Muscle layer of duodenum (tissue), 2 donors: ENCODE measurements around the gene UBE2I.
A peak's percentile ranks its signal among the peaks of the same experiment; 100 is the strongest.

Experiments
- H3K27ac ChIP-seq: one replicate; pipeline ENCODE4 v1.7.0; 2013; ENCODE audit warnings: mild to moderate bottlenecking, low read length
- H3K27me3 ChIP-seq: one replicate; pipeline ENCODE4 v1.7.0; 2013; ENCODE audit warnings: low read depth, mild to moderate bottlenecking, control low read depth, low read length
- H3K36me3 ChIP-seq, 2 donors: one replicate each; pipeline ENCODE4 v1.7.0; 2013; ENCODE audit warnings: low read length in 2 of 2, control low read depth in 1 of 2, mild to moderate bottlenecking in 1 of 2; ENCODE audit not compliant: insufficient read depth in 2 of 2, control insufficient read depth in 1 of 2
- H3K4me1 ChIP-seq, 2 donors: one replicate each; pipeline ENCODE4 v1.7.0; 2013; ENCODE audit warnings: low read length in 2 of 2, mild to moderate bottlenecking in 2 of 2, control low read depth in 1 of 2, moderate library complexity in 1 of 2; ENCODE audit not compliant: insufficient read depth in 2 of 2, control insufficient read depth in 1 of 2
- H3K4me3 ChIP-seq, 2 donors: one replicate each; pipeline ENCODE4 v1.7.0; 2013; ENCODE audit warnings: low read length in 2 of 2, low read depth in 1 of 2, mild to moderate bottlenecking in 1 of 2
- H3K9me3 ChIP-seq, 2 donors: one replicate each; pipeline ENCODE4 v1.7.0; 2013; ENCODE audit warnings: low read length in 2 of 2, control low read depth in 1 of 2, mild to moderate bottlenecking in 1 of 2; ENCODE audit not compliant: control insufficient read depth in 1 of 2
- donor health status: healthy.

Gene UBE2I

GRCh38 chr16:1349951-1350350 lies 40.5 kb downstream of the UBE2I start:
- Histone ChIP-seq H3K4me1 (peaks cover 5 to 29% of the 10 kb centered on the region in 2 donors), H3K4me3 (no peak overlapping the region), H3K36me3 (peaks cover 0 to 24% of the 10 kb centered on the region in 2 donors), H3K27ac (no peak overlapping the region), H3K9me3 (no peaks in the 10 kb centered on the region), H3K27me3 (no peaks in the 10 kb centered on the region)

GRCh38 chr16:1350691-1351090 lies 41.3 kb downstream of the UBE2I start:
- H3K27ac ChIP-seq: no peak overlapping the region
- peak overlapping the region; percentile 68 to 100 for H3K4me3 ChIP-seq
- H3K4me1 ChIP-seq: peaks cover 5 to 29% of the 10 kb centered on the region in 2 donors
- peaks cover 0 to 24% of the 10 kb centered on the region in 2 donors for H3K36me3 ChIP-seq
- H3K27me3 ChIP-seq: no peaks in the 10 kb centered on the region
- H3K9me3 ChIP-seq: no peaks in the 10 kb centered on the region

DNA sequence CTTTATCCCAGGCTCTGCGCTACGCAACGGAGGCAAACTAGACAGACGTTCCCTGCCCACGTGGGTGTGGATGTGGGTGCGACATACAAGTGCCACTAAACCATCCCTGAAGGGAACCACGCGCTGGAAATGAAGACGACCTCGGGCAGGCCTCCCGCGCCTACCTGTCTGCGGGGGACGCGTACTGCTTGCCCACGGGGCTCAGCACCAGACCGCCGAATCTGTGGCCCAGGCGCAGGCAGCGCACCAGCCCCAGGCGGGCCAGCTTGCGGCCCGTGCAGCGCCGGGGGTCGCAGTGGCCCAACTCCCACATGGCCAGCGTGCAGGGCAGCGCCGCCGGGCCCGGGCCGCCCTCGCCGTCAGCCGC lies 41.8 kb downstream of the UBE2I start:
- Histone ChIP-seq H3K9me3 (no peaks in the 10 kb centered on the region), H3K4me3 (peak overlapping the region; percentile 68 to 100), H3K4me1 (peaks cover 5 to 29% of the 10 kb centered on the region in 2 donors), H3K27ac (no peak overlapping the region), H3K36me3 (peaks cover 0 to 24% of the 10 kb centered on the region in 2 donors), H3K27me3 (no peaks in the 10 kb centered on the region)

DNA sequence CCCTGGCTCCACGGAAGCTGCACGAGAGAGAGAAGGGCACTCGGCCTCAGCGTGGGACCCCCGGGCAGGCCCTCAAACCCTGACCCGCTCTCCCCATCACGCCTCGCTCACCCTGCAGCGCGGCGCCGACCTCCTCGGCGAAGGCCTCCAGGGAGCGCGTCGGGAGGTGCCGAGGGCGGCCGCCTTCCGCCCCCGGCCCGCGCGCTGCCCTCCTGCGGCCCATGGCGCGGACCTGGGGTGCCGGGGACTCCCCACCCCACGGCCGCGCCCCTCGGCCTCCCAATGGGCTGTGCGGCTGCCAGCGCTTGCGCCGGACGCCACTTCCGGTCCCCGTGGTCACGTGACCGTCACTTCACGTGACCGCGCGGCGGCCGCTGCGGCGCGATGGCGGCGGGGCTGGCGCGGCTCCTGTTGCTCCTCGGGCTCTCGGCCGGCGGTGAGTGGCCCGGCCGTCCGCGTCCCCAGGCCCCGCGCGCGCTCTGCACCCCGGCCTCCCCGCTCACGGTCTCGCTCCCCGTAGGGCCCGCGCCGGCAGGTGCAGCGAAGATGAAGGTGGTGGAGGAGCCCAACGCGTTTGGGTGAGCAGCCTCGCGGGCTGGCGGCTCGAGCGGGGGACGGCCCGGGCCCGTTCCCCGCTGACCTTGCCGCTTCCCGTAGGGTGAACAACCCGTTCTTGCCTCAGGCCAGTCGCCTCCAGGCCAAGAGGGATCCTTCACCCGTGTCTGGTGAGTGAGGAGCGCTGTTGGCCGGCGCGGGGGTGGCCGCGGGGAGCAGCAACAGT lies 42.3 kb downstream of the UBE2I start, which contains the start of the genes GNPTG and TSR3:
Gene GNPTG, plus strand, starts transcription at position 350 of the 781 bp plus-strand sequence. Its CDS starts 35 bp downstream, at position 385.
Gene TSR3, minus strand, starts transcription at position 297 of the 781 bp plus-strand sequence. Its CDS starts 74 bp downstream, at position 223.
- Histone ChIP-seq H3K4me3 (peak within 1 kb of the TSS; percentile 68 to 100), H3K36me3 (peaks cover 0 to 24% of the 10 kb centered on the region in 2 donors), H3K27ac (no peak within 1 kb of the TSS), H3K4me1 (peaks cover 5 to 29% of the 10 kb centered on the region in 2 donors), H3K9me3 (no peaks in the 10 kb centered on the region), H3K27me3 (no peaks in the 10 kb centered on the region)

GRCh38 chr16:1354815-1355540 lies 45.5 kb downstream of the UBE2I start:
- no peak overlapping the region for H3K4me3 ChIP-seq
- H3K4me1 ChIP-seq: peaks cover 5 to 27% of the 10 kb centered on the region in 2 donors
- no peak overlapping the region for H3K27ac ChIP-seq
- H3K9me3 ChIP-seq: no peaks in the 10 kb centered on the region
- peaks cover 0 to under 1% of the 10 kb centered on the region in 2 donors for H3K36me3 ChIP-seq
- H3K27me3 ChIP-seq: no peaks in the 10 kb centered on the region

- H3K9me3 ChIP-seq: no peaks in the 10 kb centered on the region
- H3K36me3 ChIP-seq: peaks cover 0 to under 1% of the 10 kb centered on the region in 2 donors
- no peak overlapping the region for H3K4me3 ChIP-seq
- H3K27me3 ChIP-seq: no peaks in the 10 kb centered on the region
- H3K4me1 ChIP-seq: peaks cover 5 to 21% of the 10 kb centered on the region in 2 donors
- no peak overlapping the region for H3K27ac ChIP-seq
Observed at GRCh38 chr16:1355591-1355990, 46.2 kb downstream of the UBE2I start.

- H3K27me3 ChIP-seq: no peaks in the 10 kb centered on the region
- no peak overlapping the region for H3K4me3 ChIP-seq
- no peak overlapping the region for H3K27ac ChIP-seq
- H3K36me3 ChIP-seq: peaks cover 0 to 7% of the 10 kb centered on the region in 2 donors
- H3K9me3 ChIP-seq: no peaks in the 10 kb centered on the region
- peaks cover 5 to 14% of the 10 kb centered on the region in 2 donors for H3K4me1 ChIP-seq
Observed at GRCh38 chr16:1356061-1356900, 46.8 kb downstream of the UBE2I start.

GRCh38 chr16:1357906-1358566 lies 48.6 kb downstream of the UBE2I start:
- Histone ChIP-seq H3K36me3 (peaks cover 9 to 25% of the 10 kb centered on the region in 2 donors), H3K27me3 (no peaks in the 10 kb centered on the region), H3K27ac (no peak overlapping the region), H3K4me3 (no peak overlapping the region), H3K9me3 (no peaks in the 10 kb centered on the region), H3K4me1 (peaks cover 0 to 4% of the 10 kb centered on the region in 2 donors)

DNA sequence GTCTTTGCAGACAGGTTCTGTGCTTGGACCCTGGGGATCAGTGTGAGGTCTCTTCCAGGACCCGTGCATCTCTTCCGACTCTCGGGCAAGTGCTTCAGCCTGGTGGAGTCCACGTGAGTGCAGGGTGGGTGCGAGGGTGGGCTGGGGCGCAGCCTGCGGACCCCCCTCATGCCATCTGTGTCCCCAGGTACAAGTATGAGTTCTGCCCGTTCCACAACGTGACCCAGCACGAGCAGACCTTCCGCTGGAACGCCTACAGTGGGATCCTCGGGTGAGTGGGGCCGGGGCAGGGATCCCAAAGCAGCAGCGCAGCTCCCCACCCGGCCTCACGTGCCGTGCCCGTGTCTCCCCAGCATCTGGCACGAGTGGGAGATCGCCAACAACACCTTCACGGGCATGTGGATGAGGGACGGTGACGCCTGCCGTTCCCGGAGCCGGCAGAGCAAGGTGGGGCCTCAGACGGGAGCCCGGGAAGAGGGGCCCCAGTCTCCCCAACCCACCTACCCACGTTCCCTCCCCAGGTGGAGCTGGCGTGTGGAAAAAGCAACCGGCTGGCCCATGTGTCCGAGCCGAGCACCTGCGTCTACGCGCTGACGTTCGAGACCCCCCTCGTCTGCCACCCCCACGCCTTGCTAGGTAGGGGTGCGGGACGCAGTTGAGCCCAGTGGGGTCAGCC lies 52.4 kb downstream of the UBE2I start:
- Histone ChIP-seq H3K9me3 (no peaks in the 10 kb centered on the region), H3K4me3 (no peak overlapping the region), H3K36me3 (peaks cover 14 to 62% of the 10 kb centered on the region in 2 donors), H3K27me3 (no peaks in the 10 kb centered on the region), H3K27ac (no peak overlapping the region), H3K4me1 (no peaks in the 10 kb centered on the region)

DNA sequence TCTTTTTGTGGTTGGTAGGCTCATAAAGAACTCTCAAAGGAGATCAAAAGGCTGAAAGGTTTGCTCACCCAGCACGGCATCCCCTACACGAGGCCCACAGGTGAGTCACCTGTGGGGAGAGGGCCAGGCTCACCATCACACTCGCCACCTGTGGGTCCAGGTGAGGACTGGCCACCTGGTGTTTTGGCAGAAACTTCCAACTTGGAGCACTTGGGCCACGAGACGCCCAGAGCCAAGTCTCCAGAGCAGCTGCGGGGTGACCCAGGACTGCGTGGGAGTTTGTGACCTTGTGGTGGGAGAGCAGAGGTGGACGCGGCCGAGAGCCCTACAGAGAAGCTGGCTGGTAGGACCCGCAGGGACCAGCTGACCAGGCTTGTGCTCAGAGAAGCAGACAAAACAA lies 53.4 kb downstream of the UBE2I start:
- peaks cover 14 to 69% of the 10 kb centered on the region in 2 donors for H3K36me3 ChIP-seq
- H3K4me1 ChIP-seq: no peaks in the 10 kb centered on the region
- H3K27me3 ChIP-seq: no peaks in the 10 kb centered on the region
- H3K27ac ChIP-seq: no peak overlapping the region
- no peak overlapping the region for H3K4me3 ChIP-seq
- H3K9me3 ChIP-seq: no peaks in the 10 kb centered on the region
